SH-SY5Y (cell line): ENCODE measurements around the gene BLVRB.

Experiments
- GATA2 ChIP-seq: IDR thresholded peaks from 2 replicates; pipeline ENCODE4 v1.6.1; 2011; ENCODE audit warnings: mild to moderate bottlenecking, low read depth, low read length
- GATA3 ChIP-seq: IDR thresholded peaks from 2 replicates; pipeline ENCODE4 v1.6.1; 2011; ENCODE audit warnings: low read depth, mild to moderate bottlenecking, low read length, moderate library complexity

GRCh38 chr19:40453151-40453735 lies 12.3 kb downstream of the BLVRB start:
- TF ChIP-seq GATA2: no peak
- no peak for TF ChIP-seq GATA3
